Cardiac septum (tissue), 1 donor: ENCODE results near the gene LRRC37B. TPM values are rescaled to one million over a fixed set of nuclear protein-coding genes. Genes with fewer than 3 reads are reported as not detected.
A peak's percentile ranks its signal among the peaks of the same experiment; 100 is the strongest.
"Not testable (repeated sequence)": the region's sequence is repeated elsewhere in the genome, so short reads cannot be mapped to it uniquely, and the experiment has no call there.

Experiments used
- DNase-seq: peaks from one replicate; pipeline ENCODE4 v3.0.0-alpha.2; 2020; ENCODE audit warnings: low spot score
- intact Hi-C: fragments of 100-400 bp; cut with DNase I; formaldehyde crosslinking; loops from one replicate; pipeline ENCODE4 v1.14.0; 2022
- total RNA-seq: library from RNA; stranded (reverse); fragmentation: NEBNext Ultra II Directional; extraction: Animal tissue kit (Norgen Biotek cat#: 25700); gene quantifications from one replicate; pipeline ENCODE4 v1.2.1, GENCODE V29; 2021
- donor health status: DM: no; HTN: no; CAD: no.

Gene LRRC37B
- total RNA-seq, 1 donor from 2014 or later: 4.7 TPM

DNA sequence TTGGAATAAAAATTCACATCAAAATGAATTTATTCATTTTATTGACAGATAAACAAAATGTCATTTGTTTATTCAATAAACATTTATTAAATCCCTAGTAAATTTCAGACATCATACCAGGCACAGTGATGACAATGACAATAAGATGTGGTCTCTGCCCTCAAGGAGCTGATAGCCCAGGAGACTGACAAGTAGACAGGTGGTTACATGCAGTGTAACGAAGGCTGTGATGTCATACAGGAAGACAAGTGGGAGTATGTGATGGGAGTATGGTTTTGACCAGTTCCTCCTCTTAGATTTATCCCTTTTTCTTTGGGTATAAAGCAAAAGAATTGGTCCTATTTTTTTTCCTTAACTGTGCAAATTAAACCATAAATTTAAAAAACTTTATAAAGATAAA lies 26.6 kb downstream of the LRRC37B start:
- intact Hi-C loops, DNase-seq: not testable (repeated sequence)

DNA sequence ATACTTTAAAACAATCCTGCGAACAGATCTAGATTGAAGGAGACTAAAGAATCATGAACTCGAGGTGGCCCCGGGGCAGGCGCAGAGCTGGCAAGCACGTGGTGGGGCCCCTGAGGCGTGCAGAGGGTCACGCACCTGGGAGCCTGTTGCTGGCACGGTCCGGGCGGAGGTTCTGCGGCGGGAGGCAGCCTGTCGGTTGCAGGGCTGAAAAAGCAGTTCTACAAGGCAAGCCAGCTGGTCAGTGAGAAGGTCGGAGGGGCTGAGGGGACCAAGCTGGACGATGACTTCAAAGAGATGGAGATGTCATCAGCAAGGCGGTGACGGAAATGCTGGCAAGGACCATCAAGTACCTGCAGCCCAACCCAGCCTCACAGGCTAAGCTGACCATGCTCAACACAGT lies 33.1 kb downstream of the LRRC37B start:
- intact Hi-C loops, DNase-seq: not testable (repeated sequence)

DNA sequence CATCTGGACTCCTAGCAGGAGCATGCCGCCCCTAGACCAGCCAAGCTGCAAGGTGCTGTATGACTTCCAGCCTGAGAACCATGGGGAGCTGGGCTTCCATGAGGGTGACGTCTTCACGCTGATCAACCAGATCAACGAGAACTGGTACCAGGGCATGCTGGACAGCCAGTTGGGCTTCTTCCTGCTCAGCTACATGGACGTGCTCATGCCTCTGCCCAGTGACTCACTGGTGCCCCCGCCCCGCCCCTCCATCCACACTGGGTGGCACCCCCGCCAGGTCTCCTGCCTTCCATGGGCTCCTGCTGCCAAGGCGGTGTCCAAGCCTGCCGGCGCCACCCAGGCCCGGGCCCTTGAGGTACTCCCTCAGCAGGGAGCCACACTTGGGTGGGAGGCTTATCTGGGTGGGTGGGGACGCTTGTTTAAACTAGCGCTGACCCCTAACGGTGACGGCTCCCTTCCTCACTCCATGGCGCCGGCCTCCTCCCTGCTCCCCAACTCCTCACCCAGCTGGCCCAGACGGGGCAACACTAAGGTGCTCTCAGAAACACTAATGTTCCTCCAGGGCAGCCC lies 34.2 kb downstream of the LRRC37B start:
- intact Hi-C loops: not testable (repeated sequence)

DNA sequence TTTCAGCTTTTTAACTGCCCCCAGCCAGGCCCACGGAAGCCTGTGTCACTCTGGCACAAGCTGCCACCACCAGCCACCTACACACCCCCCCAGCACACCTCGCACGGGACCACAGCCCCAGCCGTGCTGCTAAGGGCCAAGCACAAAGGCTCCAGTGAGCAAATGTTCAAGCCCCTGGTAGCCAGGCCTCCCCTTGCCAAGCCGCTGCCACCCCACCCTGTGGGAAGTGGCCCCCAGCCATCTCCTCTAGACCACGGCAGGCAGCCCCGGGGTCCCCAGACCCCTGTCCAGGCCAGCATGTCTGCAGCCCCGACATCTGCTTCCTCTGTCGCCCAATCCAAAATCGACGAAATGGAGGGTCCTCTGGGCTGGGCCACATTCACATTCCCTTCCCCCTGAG lies 35.1 kb downstream of the LRRC37B start:
- DNase-seq, intact Hi-C loops: not testable (repeated sequence)

More for the DNA sequence above, 34.2 kb downstream of the LRRC37B start:
- not testable (repeated sequence) for DNase-seq

DNA sequence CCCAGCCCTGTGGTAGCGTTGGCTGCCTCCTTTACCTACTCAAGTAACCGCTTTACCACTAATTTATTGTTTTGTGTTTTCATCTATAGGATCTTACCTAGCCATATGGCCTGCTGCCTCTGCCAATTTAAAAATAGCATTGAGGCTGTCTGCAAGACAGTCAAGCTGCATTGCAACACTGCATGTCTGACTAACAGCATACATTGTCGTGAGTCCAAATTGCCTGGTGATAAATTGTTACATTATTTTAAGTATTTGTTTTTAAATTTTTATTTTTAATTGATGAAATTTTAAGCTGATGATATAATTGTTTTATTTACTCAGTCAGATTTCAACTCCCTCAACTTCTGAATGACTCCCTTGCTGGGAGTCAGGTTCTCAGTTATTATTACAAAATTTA lies 38.4 kb downstream of the LRRC37B start:
- intact Hi-C loops, DNase-seq: not testable (repeated sequence)

DNA sequence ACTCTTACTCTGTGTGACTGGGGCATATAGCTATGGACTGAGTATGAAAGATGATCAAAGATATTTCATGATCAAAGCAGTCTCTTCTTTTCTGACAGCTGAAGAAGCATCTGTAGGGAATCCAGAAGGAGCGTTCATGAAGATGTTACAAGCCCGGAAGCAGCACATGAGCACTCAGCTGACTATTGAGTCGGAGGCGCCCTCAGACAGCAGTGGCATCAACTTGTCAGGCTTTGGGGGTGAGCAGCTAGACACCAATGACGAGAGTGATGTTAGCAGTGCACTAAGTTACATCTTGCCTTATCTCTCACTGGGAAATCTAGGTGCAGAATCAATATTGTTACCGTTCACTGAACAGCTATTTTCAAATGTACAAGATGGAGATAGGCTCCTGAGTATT lies 40.5 kb downstream of the LRRC37B start:
- intact Hi-C loops, DNase-seq: not testable (repeated sequence)

DNA sequence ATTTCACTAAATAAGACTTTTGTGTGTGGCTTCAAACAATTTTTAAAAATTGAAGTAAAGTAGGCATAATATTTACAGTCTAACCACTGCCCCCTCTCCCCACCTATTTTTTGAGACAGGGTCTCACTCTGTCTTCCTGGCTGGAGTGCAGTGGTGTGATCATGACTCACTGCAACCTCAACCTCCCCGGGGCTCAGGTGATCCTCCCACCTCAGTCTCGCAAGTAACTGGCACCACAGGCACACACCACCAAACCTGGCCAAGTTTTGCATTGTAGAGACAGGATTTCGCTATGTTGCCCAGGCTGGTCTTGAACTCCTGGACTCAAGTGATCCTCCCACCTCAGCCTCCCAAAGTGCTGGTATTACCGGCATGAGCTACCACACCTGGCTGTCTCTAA lies 47.8 kb downstream of the LRRC37B start:
- DNase-seq, intact Hi-C loops: not testable (repeated sequence)

DNA sequence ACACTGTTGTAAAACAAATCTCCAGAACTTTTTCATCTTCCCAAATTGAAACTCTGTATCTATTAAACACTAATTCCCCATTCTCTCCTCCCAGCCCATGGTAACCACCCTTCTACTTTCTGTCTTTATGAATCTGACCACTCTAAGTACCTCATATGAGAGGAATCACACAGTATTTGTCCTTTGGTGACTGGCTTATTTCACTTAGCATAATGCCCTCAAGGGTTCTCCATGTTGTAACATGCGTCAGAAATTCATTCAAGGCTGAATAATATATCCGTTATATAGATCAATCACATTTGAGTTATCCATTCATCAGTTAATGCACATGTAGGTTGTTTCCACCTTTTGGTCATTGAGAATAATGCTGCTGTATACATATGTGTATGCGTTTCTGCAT lies 48.2 kb downstream of the LRRC37B start:
- intact Hi-C loops, DNase-seq: not testable (repeated sequence)

DNA sequence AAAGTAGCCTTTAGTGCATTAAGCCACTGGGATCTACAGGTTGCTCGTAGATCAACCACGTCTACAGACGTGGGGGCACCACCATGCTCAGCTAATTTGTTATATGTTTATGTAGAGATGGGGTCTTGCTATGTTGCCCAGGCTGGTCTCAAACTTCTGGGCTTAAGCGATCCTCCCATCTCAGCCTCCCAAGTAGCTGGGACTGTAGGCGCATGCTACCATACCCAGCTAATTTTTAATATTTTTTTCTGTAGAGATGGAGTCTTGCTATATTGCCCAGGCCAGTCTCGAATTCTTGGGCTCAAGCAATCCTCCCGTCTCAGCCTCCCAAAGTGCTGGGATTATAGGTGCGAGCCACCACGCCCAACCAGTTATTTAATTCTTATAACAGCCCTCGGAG lies 49.3 kb downstream of the LRRC37B start:
- DNase-seq, intact Hi-C loops: not testable (repeated sequence)

DNA sequence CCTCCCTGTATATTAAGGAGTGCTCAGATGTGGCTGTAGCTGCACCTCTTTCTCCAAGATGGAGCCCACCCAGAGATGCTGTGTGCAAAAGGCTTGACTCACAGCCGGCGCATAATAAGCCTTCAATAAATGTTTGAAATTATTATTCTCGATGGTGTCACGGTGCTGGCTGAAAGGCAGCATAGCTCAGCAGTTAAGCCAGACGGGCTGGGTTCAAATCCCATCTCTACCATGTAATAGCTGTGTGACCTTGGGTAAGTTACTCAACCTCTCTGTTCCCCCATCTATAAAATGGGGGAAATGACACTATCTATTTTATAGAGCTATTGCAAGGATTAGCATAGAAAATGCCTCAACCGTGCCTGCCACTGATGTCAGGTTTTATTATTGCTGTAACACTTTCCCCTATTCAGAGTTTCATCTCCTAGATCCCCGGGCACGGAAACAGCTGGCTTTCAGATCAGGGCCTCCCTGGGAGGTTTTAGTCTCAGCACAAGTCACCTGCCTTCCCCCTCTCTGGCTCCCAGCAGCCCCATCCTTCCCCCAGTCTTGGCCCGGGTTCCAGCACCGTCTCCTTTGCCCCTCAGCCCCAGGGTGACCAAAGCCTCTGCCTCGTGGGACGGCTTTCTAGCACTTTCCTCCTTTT lies 50.4 kb downstream of the LRRC37B start:
- intact Hi-C loops, DNase-seq: not testable (repeated sequence)

DNA sequence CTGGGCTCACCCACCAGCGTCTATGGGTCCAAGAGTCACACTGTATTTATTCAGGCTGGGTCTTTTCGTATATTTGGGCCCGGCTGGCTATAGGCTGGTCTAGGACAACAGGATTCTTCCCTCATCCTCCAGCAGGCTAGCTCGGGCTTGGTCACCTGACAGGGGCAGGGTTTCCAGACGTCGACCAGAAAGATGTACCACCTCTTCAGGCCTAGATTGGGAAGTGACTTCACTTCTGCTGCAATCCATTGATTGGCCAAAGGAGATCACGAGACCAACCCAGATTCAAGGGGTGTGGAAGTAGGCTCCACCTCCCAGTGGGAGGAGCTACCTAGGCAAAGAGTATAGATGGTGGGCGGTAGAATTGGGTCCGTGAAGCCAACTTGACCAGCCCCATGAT lies 53.5 kb downstream of the LRRC37B start:
- intact Hi-C loops, DNase-seq: not testable (repeated sequence)

DNA sequence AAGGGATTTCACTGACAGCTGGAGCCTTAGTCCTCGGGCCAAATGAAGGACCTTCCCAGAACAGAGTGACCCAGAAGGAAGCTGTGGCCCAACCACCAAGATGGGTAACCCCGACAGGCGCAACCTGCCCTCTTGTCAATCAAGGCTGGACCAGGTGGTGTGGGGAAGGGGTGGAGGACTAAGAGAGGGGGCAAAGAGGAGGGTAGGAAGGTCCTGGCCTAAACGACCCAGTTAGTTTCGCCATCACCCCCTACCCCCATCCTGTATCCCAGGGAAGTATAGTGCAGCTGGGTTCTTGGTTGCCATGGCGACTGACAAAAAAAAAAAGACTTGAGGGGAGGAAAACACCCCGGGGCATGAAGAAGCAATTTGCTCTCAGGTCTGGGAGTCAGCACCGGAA lies 54.7 kb downstream of the LRRC37B start:
- DNase-seq, intact Hi-C loops: not testable (repeated sequence)

DNA sequence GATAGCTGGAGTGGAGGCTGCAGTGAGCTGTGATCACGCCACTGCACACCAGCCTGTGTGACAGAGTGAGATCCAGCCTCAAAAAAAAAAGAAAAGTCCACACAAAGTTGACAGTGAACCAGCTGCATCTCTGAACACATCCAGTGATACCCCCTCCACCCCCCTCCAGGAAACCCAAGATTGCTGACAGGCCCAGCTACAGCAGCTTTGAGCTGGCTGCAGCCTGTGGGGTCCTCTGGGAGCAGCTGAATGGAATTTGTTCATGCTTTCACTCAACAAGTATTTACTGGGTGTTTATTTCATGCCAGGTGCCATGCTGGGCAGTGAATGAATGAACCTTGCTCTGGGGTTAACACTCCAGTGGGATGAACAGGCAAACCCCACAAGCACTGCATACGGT lies 56.9 kb downstream of the LRRC37B start:
- intact Hi-C loops, DNase-seq: not testable (repeated sequence)

DNA sequence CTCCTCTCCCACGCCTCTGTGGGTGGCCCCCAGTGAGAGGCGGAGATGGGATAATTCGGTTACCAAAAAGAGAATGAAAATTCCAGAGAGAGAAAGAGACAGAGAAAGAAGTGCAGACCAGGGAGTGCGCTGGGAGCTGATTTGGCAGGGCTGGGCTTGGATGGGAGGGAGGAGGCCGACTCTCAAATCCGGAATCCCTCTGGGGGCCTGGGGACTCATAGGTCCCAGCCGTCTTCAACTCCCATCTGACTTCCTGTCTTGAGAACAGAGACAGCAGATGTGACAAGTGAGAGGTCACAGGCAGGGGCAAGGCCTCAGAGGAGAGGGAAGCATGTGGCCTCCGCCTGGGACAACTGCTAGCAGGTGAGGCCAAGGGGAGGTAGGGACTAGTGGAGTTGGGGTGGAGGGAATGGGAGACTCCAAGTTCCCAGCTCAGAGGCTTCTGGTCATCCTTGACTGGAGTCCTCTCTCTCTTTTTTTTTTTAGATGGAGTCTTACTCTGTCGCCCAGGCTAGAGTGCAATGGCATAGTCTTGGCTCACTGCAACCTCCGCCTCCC lies 59.0 kb downstream of the LRRC37B start:
- DNase-seq, intact Hi-C loops: not testable (repeated sequence)

DNA sequence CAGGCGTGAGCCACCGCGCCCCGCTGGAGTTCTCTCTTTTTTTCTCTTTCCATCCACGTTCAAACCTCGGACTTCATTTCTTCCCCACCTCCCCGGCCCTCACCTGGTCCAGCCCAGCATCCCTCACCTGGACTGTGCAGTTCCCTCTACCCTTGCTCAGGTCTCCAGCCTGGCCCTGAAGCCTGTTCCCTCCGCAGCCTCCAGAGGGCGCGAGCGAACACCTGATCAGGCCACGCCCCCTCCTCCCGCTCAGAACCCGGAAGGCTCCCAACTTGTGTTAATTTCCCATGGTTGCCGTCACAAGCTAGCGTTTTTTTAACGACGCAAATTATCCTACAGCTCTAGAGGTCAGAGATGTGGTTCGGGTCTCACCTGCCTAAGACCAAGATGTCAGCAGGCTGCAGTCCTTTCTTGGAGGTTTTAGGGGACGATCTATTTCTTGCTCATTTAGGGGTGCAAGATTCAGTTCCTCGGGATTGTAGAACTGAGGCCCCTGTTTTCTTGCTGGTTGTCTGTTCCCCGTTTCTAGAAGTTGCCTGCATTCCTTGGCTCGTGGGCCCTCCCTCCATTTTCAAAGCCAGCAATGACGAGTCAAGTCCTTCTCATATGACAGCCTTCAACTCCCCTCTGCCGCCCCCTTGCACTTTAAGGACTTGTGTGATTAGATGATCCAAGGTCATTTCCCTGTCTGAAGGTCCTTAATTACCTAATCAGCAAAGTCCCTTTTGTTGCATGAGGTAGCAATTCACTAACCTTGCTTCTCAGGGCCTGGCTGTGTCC lies 59.9 kb downstream of the LRRC37B start:
- intact Hi-C loops: not testable (repeated sequence)
- DNase-seq: peak; percentile 89

DNA sequence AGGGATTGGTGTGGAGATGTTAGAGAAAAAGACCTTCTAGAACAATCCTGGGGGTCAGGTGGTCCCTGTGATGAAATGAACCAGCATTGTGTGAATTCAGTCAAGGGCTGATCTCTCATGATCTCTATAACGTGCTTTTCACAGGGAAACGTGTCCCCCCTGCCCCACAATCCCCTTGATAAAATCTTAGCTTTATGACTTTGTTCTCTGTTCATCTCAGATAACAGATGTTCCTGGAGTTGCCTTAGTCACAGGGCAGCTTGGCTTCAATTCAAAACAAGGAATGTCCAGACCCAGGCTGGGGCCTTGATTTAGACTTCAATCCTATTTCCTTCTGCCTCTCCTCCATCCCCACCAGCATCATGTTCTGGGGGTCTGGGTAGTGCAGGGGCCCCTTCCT lies 61.9 kb downstream of the LRRC37B start:
- intact Hi-C loops, DNase-seq: not testable (repeated sequence)

DNA sequence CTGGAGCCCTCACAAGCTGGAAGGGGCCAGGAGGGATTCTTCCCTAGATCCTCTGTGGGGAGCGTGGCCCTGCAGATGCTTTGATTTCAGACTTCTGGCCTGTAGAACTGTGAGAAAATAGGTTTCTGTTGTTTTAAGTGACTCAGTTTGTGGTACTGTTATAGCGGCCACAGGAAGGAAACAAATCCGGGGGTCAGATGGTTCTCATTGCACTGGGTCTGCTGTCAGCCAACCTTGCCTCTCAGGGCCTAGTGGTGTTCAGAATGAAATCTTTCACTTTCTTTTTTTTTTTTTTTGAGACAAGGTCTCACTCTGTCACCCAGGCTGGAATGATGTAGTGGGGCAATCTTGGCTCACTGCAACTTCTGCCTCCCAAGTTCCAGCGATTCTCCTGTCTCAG lies 64.8 kb downstream of the LRRC37B start:
- DNase-seq, intact Hi-C loops: not testable (repeated sequence)

DNA sequence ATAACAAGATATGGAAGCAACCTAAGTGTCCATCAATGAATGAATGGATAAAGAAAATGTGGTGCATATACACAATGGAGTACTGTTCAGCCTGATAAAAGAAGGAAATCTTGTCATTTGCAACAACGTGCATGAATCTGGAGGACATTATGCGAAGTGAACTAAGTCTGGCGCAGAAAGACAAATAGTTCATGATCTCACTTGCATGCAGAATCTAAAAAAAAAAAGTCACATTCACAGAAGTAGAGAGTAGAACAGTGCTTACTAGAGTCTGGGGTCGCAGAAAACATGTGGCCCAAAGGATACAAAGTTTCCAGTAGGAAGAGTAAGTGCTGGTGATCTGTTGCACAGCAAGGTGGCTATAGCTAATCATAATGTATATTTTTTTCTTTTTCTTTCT lies 65.9 kb downstream of the LRRC37B start:
- intact Hi-C loops, DNase-seq: not testable (repeated sequence)

DNA sequence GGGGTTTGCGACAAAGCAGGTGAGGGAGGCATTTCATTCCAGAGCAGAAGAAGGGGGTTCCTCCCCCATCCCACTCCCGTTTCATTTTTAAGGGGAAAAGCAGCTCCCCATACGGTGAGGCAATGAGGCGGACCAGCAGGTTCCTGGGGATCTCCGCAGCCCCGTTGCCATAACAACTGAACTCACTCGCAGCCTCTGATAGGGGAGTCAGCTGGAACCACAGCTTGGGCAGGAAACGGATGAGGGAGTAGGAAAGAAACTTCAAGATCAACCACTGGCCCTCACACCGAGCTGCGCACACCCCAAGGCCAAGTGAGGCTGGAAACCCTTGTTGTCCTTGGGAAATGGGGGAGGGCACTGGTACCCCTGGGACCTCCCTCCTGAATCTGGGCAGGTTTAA lies 72.6 kb downstream of the LRRC37B start:
- DNase-seq, intact Hi-C loops: not testable (repeated sequence)

DNA sequence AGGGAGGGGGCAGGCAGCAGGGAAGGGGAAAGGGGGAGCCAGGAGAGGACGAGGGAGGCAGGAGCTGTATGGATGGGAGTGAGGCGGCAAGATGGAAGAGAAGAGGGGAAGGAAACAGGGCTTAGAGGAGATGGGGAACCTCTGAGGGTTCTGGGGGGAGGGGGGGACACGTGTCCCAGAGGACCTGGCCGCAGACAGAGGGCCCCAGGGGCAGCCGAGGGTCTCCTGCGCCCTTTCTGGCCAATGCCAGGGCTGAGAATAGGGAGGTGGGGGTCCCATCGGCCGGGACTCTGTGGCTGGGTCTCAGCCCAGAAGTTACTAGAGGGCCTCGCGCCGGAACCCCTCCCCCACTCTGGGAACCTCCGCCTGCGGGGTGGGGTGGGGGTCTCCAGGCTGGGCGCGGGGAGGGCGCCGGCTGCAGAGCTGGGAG lies 76.4 kb downstream of the LRRC37B start:
- intact Hi-C loops, DNase-seq: not testable (repeated sequence)
